ENCODE results near the gene GGT5.

DNA sequence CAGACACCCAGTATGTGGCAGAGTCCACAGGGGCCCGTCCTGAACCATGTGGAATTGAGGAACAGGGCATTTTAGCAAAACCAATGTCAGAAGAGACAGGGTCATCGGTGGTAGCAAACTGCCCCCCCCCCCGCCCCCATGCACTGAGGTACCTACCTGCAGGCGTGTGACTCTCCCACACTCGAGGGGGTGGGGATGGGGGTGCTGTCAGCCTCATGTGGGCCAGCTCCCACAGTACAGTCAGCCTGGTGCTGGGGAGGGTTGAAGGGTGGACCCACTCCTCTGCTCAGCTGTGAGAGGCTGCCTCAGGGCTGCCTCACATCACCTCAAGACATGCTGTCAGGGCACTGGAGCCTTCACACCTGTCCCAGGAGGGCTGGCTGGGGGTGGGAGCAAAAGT is 74.2 kb downstream of the GGT5 start:
- TF ChIP-seq, protein P1, sequence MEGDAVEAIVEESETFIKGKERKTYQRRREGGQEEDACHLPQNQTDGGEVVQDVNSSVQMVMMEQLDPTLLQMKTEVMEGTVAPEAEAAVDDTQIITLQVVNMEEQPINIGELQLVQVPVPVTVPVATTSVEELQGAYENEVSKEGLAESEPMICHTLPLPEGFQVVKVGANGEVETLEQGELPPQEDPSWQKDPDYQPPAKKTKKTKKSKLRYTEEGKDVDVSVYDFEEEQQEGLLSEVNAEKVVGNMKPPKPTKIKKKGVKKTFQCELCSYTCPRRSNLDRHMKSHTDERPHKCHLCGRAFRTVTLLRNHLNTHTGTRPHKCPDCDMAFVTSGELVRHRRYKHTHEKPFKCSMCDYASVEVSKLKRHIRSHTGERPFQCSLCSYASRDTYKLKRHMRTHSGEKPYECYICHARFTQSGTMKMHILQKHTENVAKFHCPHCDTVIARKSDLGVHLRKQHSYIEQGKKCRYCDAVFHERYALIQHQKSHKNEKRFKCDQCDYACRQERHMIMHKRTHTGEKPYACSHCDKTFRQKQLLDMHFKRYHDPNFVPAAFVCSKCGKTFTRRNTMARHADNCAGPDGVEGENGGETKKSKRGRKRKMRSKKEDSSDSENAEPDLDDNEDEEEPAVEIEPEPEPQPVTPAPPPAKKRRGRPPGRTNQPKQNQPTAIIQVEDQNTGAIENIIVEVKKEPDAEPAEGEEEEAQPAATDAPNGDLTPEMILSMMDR (IDR thresholded peaks at IDR 0.05; ENCODE audit: low read depth, low read length): no peak
- TF ChIP-seq EZH2phosphoT487 (IDR thresholded peaks at IDR 0.05; ENCODE audit: low read depth): no peak

Measured in OCI-LY3 (cell line).